ENCODE data around the gene SLC16A1.

GRCh38 chr1:112876315-112876714, 79.7 kb downstream of the SLC16A1 start:
- TF ChIP-seq, protein P1, sequence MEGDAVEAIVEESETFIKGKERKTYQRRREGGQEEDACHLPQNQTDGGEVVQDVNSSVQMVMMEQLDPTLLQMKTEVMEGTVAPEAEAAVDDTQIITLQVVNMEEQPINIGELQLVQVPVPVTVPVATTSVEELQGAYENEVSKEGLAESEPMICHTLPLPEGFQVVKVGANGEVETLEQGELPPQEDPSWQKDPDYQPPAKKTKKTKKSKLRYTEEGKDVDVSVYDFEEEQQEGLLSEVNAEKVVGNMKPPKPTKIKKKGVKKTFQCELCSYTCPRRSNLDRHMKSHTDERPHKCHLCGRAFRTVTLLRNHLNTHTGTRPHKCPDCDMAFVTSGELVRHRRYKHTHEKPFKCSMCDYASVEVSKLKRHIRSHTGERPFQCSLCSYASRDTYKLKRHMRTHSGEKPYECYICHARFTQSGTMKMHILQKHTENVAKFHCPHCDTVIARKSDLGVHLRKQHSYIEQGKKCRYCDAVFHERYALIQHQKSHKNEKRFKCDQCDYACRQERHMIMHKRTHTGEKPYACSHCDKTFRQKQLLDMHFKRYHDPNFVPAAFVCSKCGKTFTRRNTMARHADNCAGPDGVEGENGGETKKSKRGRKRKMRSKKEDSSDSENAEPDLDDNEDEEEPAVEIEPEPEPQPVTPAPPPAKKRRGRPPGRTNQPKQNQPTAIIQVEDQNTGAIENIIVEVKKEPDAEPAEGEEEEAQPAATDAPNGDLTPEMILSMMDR (conservative IDR thresholded peaks at IDR 0.05; ENCODE audit: low read depth, low read length): no peak
- no peak for TF ChIP-seq EZH2 (IDR thresholded peaks at IDR 0.05; ENCODE audit: borderline replicate concordance, low read depth, low read length, poor library complexity, severe bottlenecking)
